Neuron (in vitro differentiated cells): ENCODE data around the gene CDK15.
"Not testable (repeated sequence)": the region's sequence is repeated elsewhere in the genome, so short reads cannot be mapped to it uniquely, and the experiment has no call there.

Experiments
- H2AFZ ChIP-seq: one replicate; pipeline ENCODE4 v1.6.1; 2013; ENCODE audit warnings: low read depth, mild to moderate bottlenecking, inconsistent platforms, low read length, moderate library complexity
- H3K27me3 ChIP-seq: one replicate; pipeline ENCODE4 v1.6.1; 2013; ENCODE audit warnings: low read length; ENCODE audit not compliant: insufficient read depth
- H3K36me3 ChIP-seq: one replicate; pipeline ENCODE4 v1.6.1; 2013; ENCODE audit warnings: low read length; ENCODE audit not compliant: insufficient read depth
- H3K4me1 ChIP-seq: one replicate; pipeline ENCODE4 v1.6.1; 2013; ENCODE audit warnings: low read length; ENCODE audit not compliant: insufficient read depth
- H3K4me3 ChIP-seq: 2 replicates; pipeline ENCODE4 v1.5.1; 2013; ENCODE audit warnings: mild to moderate bottlenecking, low read length, moderate library complexity
- H3K9me3 ChIP-seq: one replicate; pipeline ENCODE4 v1.6.1; 2013; ENCODE audit warnings: low read length

Gene CDK15

DNA sequence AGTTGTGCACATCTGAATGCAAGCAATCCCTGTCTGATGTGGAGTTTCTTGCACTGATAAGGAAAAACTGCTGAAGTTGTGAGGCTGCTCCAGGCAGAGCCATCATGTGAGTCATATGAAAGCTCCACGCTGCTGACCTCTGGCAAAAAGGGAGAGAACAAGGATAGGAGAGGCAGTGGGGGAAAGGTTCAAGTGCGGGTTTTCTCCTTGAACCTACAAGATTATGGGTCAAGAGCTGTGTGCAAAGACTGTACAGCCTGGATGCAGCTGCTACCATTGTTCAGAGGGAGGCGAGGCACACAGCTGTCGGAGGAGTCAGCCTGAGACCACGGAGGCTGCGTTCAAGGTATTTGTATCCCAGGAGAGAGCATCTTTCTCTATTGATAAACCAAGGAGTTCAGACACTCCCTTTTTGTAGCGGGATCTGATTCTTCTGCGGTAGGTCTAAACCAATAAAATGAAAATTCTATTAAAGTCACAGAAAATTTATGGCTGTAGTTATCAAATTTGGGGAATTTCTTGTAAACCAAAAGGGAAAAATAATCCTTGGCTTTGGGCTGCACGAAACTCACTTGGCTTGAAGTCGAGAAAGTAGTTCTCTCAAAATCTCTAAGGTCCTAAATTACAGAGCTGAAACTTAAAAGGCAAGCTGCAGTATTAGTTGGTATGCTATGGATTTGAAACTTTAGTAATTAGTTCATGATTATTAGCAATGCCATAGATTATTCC lies at the start of gene CDK15:
CDK15 (plus strand) TSS at position 96 of the 729 bp plus-strand sequence; CDS start at position 224, 128 bp downstream.
- Histone ChIP-seq H3K4me3 (no peak within 1 kb of the TSS), H3K4me1 (peaks cover 22% of the 10 kb centered on the region)

DNA sequence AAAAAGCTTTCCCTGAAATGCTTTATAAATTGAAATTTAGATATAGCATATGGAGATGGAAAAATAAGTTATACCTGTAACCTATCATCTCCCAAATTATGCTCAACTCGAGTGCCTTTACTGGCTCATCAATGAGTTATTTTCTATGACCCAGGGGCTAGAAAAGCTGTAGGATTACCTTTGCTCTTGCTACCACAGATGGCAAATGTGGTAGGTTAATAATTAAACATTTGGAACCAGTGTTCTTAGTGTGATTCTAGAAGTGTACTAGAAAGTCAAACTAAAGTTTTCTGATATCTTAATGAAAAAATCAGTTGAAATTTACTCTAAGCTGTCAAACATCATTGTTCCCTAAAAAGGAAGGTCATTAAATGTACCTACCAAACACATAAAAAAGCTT lies 48.1 kb upstream of the CDK15 start:
- no peak overlapping the region for H3K4me3 ChIP-seq
- no peaks in the 10 kb centered on the region for H3K4me1 ChIP-seq
- H3K36me3 ChIP-seq: peaks cover 42% of the 10 kb centered on the region
- no peaks in the 10 kb centered on the region for H3K27me3 ChIP-seq
- H3K9me3 ChIP-seq: no peaks in the 10 kb centered on the region
- H2AFZ ChIP-seq: no peak overlapping the region

More for the DNA sequence above, at the start of gene CDK15:
- no peaks in the 10 kb centered on the region for H3K9me3 ChIP-seq
- H2AFZ ChIP-seq: no peak within 1 kb of the TSS
- H3K36me3 ChIP-seq: no peaks in the 10 kb centered on the region
- H3K27me3 ChIP-seq: peaks cover 14% of the 10 kb centered on the region

DNA sequence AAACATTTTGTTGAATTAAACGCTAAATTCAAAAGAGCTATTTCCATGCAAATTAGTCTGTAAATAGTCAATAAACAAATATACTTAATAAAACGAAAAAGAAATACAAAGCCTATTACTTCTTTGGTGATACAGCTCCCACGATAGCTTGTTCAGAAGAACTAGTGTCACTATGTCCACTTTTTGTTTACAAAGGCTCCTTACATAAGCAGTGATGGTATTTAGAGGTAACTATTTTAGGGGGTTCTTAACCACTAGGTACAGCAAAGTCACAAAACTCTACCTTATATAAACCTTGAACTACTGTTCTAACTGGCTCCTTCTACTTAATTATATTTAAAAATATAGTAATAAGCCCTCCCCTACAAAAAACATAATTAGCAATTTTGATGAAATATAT lies 47.5 kb upstream of the CDK15 start:
- Histone ChIP-seq H3K4me3 (no peak overlapping the region), H3K36me3 (peaks cover 47% of the 10 kb centered on the region), H2AFZ (no peak overlapping the region), H3K4me1 (no peaks in the 10 kb centered on the region), H3K27me3 (no peaks in the 10 kb centered on the region), H3K9me3 (no peaks in the 10 kb centered on the region)

DNA sequence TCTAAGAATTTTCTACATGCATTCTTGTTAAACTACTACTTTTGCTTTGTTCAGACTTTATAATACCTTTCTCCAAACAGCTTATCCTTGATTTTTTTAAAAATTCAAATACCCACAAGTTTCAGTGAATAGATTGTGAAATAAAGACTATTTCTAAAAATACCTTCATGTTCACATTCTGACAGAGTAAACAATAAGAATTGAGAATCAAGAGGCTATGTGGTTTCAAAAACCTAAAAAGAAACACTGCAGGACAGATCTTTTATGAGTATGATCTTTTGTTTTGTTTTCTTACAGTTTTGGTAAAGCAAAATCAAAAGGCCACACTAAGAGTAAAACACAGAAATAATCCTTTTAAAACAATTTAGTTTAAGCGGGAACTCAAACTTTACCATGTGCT lies 46.8 kb upstream of the CDK15 start:
- Histone ChIP-seq H3K36me3 (peaks cover 44% of the 10 kb centered on the region), H2AFZ (no peak overlapping the region), H3K4me3 (no peak overlapping the region), H3K4me1 (no peaks in the 10 kb centered on the region), H3K27me3 (no peaks in the 10 kb centered on the region), H3K9me3 (no peaks in the 10 kb centered on the region)

DNA sequence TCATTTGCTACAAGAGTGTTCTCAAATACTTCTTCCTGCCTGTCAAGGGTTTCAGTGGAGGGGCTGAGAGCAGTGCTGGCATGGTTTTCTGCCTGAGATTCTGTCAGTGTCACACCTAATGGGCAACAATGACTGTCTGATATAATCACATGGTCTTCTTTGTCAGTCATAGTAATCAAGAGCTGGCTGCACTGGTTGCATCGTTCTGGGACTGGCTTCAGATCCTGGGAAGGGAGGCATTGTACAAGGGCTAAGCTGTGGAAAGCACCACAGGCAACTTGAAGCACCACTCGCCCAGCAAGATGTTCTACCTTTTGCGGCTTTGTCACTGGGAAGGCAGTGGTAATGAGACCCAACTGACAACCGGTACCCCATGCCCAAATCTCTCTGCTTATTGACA lies 45.2 kb upstream of the CDK15 start:
- no peak overlapping the region for H3K4me3 ChIP-seq
- no peaks in the 10 kb centered on the region for H3K9me3 ChIP-seq
- no peaks in the 10 kb centered on the region for H3K4me1 ChIP-seq
- H3K27me3 ChIP-seq: no peaks in the 10 kb centered on the region
- H2AFZ ChIP-seq: no peak overlapping the region
- peaks cover 52% of the 10 kb centered on the region for H3K36me3 ChIP-seq

DNA sequence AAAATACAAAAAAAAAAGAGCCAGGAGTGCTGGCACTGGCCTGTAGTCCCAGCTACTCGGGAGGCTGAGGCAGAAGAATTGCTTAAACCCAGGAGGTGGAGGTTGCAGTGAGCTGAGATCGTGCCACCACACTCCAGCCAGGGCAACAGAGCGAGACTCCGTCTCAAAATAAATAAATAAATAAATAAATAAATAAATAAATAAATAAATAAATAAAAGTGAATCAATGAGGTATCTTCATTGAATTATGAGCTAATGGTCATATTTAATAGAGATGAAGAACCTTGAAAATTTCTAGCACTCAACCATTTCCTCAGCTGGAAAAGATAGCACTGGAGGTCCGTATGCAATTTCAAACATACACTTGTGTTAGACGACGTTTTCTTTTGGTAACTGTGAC lies 41.9 kb upstream of the CDK15 start:
- H3K4me1 ChIP-seq, H3K9me3 ChIP-seq, H3K27me3 ChIP-seq, H2AFZ ChIP-seq, H3K4me3 ChIP-seq: not testable (repeated sequence)
- H3K36me3 ChIP-seq: peaks cover 42% of the 10 kb centered on the region

DNA sequence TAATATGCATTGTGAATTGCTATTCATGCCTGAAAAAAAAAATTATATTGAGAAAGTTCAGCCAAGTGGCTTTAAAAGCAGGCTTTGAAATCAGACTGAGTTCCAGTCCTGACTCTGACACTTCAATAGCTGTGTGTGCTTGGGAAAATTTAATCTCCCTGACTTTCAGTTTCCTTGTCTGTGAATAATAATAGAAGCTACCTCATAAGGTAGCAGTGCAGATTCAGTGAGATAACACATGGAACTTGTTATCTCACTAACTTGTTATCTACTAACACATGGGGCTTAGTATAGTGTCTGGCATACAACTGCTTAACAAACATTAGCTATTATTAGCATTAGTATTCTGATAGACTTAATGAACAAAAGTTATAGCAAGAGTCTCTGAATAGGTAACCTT lies 40.5 kb upstream of the CDK15 start:
- Histone ChIP-seq H3K4me3 (no peak overlapping the region), H3K9me3 (peaks cover 2% of the 10 kb centered on the region), H3K4me1 (no peaks in the 10 kb centered on the region), H3K27me3 (no peaks in the 10 kb centered on the region), H2AFZ (no peak overlapping the region), H3K36me3 (peaks cover 37% of the 10 kb centered on the region)

DNA sequence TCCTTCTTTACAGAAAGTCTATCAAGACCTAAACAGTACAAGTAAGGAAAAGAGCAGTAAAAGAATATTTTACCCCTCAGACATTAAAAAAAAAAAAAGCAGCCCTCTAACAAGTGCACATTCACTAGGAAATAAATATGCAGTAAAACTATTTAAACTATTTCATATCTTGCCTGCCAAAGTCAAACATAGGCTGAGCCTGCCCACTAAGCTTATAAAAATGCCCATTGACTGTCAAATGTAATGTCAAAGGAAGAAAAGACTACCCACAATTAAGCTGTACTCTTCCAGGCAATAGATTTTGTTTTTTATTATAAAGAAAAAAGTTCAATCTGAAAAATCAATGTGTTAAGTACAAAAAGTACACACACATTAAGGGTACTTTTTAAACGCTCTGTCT lies 37.4 kb upstream of the CDK15 start:
- no peak overlapping the region for H2AFZ ChIP-seq
- no peaks in the 10 kb centered on the region for H3K27me3 ChIP-seq
- no peak overlapping the region for H3K4me3 ChIP-seq
- H3K36me3 ChIP-seq: peaks cover 16% of the 10 kb centered on the region
- H3K9me3 ChIP-seq: peaks cover 2% of the 10 kb centered on the region
- no peaks in the 10 kb centered on the region for H3K4me1 ChIP-seq

DNA sequence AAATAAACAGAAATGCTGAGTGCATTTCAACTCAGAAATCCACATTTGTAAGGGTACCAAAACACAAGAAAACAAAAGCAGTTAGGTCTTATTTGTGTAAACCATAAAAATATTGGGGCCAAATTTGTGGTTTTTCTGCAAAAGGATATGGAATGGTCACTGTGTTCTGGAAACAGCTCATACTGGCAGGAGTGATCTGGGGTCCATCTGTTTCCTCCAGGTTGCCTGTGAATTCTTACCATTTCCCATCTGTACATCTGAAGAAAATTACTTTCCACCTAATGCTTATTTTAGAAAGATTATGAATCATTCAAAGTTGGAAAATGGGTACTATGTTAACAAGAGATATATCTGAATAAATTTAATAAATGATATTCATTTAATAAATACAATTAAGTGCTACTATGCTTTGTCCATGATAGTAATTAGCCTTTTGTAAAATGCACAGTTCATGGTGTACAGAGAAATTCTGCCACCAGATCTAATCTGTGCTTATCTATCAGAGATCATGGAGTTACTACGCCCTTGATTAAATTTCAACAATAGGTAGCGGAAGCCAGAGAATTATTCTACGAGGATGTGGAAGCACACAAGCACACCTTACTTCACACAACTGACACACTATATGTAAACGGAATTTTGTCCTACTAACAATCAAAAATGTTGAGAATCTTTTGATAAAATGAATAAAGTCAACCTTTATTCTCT lies 36.5 kb upstream of the CDK15 start:
- H2AFZ ChIP-seq: no peak overlapping the region

DNA sequence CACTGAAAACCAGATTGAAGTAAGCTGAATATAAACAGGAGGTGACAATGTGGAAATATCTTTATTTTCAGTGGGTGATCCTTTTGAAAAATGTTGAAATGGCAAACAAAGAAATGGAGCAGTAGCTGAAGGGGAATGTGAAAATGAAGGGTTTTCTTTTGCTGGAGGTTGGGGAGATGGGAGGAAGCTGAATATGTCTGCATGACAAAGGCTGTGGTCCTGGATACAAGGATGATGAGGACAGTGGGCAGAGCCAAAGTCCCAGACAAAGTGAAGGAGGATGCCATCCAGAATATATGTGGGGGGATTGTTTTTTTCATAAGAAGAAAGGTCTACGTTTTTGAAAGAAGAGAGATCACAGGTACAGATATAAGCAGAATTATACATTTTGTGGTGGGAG lies 32.3 kb upstream of the CDK15 start:
- Histone ChIP-seq H3K27me3 (no peaks in the 10 kb centered on the region), H3K4me3 (no peak overlapping the region), H2AFZ (no peak overlapping the region), H3K36me3 (no peaks in the 10 kb centered on the region), H3K4me1 (peaks cover 25% of the 10 kb centered on the region), H3K9me3 (no peaks in the 10 kb centered on the region)

More for the DNA sequence above, 36.5 kb upstream of the CDK15 start:
- H3K27me3 ChIP-seq: no peaks in the 10 kb centered on the region
- H3K36me3 ChIP-seq: peaks cover 14% of the 10 kb centered on the region
- H3K4me1 ChIP-seq: no peaks in the 10 kb centered on the region
- H3K9me3 ChIP-seq: peaks cover 2% of the 10 kb centered on the region
- no peak overlapping the region for H3K4me3 ChIP-seq

DNA sequence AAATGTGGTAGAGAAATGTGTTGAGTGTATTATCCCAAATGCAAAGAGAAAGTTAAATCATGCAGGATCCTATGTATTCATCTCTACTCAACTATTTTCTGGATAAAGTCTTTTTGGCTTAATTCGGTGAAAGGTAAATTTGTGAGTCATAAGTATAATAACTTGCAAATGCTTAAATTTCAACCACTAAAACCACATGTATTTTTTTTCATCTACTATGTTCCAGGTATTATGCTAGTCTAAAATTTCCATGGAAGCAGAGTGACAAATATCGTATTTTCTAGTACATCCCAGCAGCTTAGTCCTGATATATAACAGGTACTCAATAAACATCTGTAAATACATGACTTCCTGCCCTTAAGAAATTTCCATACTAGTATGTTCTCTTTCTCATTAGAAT lies 31.8 kb upstream of the CDK15 start:
- peaks cover 30% of the 10 kb centered on the region for H3K4me1 ChIP-seq
- H2AFZ ChIP-seq: no peak overlapping the region
- H3K27me3 ChIP-seq: no peaks in the 10 kb centered on the region
- no peak overlapping the region for H3K4me3 ChIP-seq
- no peaks in the 10 kb centered on the region for H3K36me3 ChIP-seq
- H3K9me3 ChIP-seq: no peaks in the 10 kb centered on the region

DNA sequence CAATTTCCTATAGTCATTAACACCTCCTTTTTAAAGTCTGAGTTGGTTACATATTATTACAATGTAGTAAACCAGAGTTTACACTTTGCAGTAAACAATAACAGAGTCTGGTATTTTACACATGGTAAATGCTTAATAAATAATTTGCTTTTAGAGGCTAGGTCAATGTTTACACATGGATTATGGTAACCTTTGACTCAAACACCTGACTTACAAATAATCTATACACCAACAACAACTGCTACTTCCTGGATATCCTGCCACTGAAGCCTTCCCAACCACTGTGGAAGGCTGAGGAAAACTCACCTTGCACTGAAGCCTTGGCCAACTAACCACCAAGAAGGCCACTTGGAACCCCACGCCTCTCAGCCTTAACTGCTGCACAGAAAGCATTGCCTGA lies 31.0 kb upstream of the CDK15 start:
- peaks cover 35% of the 10 kb centered on the region for H3K4me1 ChIP-seq
- H2AFZ ChIP-seq: no peak overlapping the region
- H3K27me3 ChIP-seq: no peaks in the 10 kb centered on the region
- no peak overlapping the region for H3K4me3 ChIP-seq
- H3K9me3 ChIP-seq: no peaks in the 10 kb centered on the region
- no peaks in the 10 kb centered on the region for H3K36me3 ChIP-seq

DNA sequence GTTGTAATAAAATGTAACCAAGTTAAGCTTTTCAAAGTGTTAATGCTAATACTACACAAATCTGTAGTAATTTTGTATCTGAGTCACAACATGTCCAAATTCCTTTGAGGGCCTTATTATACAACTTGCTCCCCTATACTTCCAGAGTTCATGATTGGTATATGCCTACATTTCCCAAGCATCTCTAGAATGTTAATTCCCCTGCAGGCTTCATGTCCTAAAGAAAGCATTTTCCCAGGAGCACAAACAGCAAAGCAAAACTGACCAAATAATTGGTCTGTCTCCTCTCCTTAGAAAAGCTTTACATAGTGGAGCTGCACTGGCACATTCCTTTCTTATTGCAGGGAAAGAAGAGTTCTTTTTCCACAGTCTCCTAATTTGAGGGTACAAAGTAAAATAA lies 29.3 kb upstream of the CDK15 start:
- Histone ChIP-seq H3K4me1 (peaks cover 38% of the 10 kb centered on the region), H2AFZ (no peak overlapping the region), H3K4me3 (no peak overlapping the region), H3K9me3 (no peaks in the 10 kb centered on the region), H3K27me3 (no peaks in the 10 kb centered on the region), H3K36me3 (no peaks in the 10 kb centered on the region)
